ENCODE measurements around the gene MAN1B1.

- TF ChIP-seq EZH2 (optimal IDR thresholded peaks at IDR 0.05; ENCODE audit: low read depth, low read length) (no peak), CTCF (IDR thresholded peaks at IDR 0.05; ENCODE audit: low read length) (no peak), EZH2phosphoT487 (IDR thresholded peaks at IDR 0.05; ENCODE audit: low read length) (no peak)
Measured at GRCh38 chr9:137071282-137071681, 15.5 kb upstream of the MAN1B1 start.

Data from MM.1S (cell line).